HG02981 (cell line): ENCODE measurements around the gene GADD45B.
"Not testable (repeated sequence)": the region's sequence is repeated elsewhere in the genome, so short reads cannot be mapped to it uniquely, and the experiment has no call there.

Experiments
- ATAC-seq: cut with Tn5 transposase; IDR thresholded peaks from one replicate; pipeline ENCODE4 v1.9.1; 2021; ENCODE audit warnings: mild to moderate bottlenecking, moderate library complexity; ENCODE audit not compliant: unreplicated experiment

GADD45B gene

DNA sequence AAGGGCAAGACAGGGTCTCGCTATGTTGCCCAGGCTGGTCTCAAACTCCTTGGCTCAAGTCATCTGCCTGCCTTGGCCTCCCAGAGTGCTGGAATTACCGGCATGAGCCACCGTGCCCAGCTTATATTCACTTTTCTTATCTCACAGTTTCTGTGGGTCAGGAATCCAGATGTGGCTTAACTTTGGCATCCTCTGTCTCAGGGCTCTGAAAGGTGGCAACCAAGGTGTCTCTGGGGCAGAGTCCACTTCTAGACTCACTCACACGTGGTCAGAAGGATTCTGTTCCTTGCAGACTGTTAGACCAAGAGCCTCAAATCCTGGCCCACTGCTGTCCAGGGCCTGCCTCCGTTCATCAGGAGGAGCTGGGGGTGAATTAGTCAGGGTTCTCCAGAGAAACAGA is 11.5 kb upstream of the GADD45B start:
- no peak for ATAC-seq

DNA sequence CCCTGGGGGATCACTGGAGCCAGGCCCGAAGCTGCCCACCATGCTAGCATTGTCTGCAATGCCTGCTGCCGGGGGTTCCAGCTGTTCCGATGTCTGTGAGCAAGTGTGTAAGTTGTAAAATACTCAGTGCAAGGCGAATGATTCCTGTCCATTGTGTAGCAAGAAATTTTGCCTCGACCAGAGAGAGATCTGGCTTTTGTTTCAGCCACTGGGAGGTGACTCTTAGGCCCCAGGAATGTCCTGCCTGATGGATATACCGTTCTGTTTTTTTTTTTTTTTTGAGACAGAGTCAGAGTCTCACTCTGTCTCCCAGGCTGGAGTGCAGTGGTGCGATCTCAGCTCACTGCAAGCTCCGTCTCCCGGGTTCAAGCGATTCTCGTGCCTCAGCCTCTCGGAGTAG is 7.3 kb upstream of the GADD45B start:
- no peak for ATAC-seq

DNA sequence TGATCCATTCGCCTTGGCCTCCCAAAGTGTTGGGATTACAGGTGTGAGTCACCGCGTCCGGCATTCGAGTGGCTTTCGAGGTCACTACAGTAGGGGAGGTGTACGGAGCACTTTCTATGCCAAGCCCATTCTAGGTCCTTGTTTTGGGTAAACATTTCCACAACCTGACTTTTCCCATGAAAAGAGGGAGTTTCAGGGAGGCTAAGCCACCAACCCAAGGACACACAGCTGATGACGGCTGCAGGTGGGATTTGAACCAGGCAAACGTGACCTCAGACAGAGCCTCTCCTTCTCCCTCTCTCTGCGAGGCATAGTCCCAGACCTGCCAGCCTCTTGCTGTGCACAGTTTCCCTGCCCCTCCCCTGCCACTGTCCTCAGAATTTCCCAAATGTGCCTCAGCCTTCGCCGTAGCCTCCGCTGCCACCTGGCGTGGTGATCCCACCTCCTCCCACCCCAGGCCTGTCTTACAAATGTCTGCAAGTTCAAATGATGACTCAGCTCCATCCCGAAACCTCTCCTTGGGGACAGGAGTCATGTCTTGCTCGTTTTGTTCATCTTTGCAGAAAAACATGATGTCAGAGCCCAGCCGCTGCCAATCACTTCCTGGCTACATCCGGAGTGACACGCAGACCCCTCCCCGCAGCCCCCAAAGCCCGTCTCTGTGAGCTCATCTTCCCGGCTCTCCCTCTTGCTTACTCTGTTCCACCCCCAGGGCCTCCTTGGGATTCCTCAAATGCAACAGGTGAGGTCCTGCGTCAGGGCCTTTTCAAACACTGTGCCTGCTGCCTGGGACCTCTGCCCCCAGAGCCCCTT is 6.6 kb upstream of the GADD45B start:
- no peak for ATAC-seq

DNA sequence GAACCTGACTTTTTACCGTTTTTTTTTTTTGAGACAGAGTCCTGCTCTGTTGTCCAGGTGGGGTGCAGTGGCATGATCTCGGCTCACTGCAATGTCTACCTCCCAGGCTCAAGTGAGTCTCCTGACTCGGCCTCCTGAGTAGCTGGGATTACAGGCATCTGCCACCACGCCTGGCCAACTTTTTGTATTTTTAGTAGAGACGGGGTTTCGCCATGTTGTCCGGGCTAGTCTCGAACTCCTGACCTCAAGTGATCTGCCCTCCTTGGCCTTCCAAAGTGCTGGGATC is 6.1 kb upstream of the GADD45B start:
- ATAC-seq: not testable (repeated sequence)

DNA sequence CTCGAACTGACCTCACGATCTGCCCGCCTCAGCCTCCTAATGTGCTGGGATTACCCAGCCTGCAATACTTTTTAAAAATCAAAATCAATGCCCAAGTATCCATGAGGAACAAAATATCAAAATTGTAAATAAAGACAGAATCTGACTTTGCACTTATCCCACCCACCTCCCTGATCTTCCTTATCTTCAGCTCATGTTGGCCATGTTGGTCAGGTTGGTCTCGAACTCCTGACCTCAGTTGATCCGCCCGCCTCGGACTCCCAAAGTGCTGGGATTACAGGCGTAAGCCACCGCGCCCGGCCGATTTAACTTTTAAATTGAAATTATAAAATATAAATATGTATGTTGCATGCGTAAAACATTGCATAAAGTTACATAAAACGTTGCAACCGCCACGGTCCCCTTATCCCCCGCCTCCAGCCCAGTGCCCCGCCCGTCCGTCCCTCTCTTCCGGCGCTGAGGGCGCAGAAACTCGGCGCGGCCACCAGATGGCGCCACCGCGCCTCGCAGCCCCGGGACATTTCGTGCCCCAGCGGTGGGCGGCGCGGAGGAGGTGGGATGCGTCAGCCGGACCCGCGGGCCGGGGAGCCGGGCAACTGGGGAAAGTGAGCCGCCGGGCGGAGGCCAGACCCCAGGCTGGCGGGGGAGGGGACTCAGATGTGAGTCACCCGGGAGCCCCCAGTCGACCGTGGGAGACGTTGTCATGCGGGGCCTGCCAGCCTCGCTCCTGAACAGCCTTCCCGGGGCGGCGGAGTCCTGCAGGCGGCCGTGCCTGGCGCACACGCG is 1.5 kb upstream of the GADD45B start:
- ATAC-seq: no peak

DNA sequence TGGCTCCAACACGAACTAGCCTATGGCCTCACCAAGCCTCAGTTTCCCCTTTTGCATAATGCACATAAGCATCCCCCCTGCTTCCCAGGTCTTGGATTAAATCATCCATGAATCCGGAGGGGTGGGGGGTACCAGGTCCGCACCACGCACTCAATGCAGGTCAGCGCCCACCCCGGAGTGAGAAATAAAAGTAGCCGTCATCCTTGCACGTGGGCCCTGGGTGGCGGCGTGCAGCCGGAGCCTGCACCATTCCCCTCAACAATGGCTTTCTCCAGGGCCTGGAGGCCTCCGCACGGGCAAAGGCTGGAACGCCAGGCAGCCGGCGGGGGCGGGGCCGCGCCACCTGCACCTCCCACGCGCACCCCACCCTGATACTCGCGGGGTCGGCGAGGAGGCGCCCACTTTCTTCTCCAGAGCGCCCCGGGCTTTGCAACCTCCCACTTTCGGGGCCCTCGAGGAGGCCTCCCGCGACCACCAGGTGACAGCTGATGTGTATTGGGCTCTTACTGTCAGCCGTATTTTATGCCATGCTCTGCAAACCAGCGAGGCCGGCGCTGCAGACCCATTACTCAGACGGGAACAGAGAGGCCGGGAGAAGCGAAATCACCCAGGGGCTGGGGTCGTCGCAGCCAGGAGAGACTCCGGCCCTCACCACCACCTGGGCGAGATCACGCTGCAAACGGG is 767 bp upstream of the GADD45B start:
- ATAC-seq: peak; percentile 3

DNA sequence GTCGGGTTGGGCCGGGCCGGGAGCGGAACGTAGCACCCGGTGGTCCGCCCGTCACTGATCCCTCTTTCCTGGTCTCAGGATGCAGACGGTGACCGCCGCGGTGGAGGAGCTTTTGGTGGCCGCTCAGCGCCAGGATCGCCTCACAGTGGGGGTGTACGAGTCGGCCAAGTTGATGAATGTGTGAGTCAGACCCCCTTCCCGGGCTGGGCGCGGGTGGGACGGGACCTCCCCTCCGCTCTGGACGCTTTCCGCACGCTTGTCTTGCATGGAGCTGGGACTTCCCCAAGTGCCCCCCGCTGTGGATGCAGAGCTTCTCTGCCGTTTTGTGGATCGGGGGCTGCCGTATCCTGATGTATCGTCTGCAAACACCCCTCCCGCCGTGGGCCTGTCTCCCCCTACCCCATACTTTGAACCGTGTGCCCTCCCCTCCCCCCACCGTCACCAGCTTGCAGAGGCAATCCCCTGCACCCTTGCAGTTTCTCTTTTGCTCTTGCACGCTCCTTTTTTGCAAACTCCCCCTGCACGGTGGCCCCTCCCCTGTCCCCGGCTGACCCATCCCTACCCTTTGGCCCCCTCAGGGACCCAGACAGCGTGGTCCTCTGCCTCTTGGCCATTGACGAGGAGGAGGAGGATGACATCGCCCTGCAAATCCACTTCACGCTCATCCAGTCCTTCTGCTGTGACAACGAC is 669 bp downstream of the GADD45B start:
- ATAC-seq: peak; percentile 1

DNA sequence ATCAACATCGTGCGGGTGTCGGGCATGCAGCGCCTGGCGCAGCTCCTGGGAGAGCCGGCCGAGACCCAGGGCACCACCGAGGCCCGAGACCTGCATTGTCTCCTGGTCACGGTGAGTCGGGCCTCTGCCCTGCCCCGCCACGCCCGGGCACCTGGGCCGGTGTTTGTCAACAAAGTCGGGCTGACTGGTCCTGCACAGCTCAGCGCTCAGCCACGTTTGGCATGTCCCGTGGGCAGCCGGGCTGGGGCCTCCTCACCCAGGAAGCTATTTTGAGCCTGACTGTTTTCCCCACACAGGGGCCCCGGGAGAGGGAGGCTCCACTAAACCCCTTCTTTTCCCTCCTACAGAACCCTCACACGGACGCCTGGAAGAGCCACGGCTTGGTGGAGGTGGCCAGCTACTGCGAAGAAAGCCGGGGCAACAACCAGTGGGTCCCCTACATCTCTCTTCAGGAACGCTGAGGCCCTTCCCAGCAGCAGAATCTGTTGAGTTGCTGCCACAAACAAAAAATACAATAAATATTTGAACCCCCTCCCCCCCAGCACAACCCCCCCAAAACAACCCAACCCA is 1.3 kb downstream of the GADD45B start:
- ATAC-seq: no peak

DNA sequence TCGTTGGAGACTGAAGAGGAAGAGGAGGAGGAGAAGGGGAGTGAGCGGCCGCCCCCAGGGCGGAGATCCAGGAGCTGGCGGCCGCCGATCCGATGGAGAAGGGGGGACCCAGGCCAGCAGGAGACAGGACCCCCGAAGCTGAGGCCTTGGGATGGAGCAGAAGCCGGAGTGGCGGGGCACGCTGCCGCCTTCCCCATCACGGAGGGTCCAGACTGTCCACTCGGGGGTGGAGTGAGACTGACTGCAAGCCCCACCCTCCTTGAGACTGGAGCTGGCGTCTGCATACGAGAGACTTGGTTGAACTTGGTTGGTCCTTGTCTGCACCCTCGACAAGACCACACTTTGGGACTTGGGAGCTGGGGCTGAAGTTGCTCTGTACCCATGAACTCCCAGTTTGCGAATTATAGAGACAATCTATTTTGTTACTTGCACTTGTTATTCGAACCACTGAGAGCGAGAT is 1.8 kb downstream of the GADD45B start:
- ATAC-seq: no peak

DNA sequence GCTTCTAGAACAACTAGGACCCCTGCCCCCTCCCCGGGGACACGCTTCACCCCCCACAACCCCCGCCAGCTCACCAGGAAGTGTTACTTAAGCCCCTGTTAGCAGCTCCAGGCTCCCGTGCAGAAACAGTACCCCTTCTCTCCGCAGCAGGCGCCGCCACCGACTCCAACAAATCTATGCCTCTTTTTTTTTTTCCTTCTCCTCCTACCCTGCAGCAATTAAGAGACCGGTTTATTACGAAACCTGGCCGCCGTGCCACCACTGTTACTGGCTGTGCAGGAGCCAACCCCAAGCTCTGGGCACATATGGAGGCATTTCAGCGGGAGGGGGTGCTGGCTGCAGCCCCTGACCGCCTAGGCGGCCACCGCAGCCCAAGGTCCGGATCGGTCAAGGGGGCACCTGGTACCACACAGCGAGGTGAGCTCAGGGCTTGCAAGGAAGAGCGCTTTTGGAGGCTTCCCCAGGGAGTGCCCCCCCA is 2.4 kb downstream of the GADD45B start:
- no peak for ATAC-seq

DNA sequence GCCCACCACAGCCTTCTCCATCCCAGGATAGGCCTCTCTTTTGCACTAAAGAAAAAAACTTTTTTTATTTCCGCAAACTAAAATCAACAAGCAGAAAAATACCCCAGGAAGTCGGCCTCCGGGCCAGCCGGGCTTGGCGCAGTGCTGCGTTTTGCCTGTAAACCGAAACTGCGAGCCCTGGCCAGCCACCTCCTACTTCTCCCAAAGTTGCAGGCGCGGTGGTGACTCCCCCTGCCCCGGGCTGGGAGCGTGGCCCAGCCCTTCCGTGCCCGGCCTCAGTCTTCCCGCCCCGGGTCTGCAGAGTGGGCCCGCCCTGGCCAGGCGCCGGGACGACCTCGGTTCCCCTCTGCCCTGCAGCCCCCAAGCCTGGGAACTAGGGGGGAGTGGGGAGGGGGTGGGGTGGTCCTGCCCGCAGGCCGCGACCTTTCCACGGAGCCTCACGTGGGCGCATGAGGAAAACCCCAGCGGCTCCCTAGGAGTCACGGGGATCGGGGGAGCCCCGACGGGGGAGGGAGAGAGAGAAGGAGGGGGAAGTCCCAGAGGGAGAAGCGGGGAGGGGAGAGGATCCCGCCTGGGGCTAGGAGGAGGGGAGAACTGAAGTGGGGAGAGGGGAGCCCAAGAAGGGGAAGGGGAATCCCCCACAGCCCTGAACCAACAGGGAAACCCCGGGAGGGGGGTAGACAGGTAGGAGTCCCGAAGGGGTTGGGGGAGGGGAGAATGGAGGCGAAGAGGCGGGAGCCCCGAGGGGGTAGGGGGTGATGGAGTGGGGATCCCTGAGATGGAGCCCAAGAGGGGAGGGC is 3.0 kb downstream of the GADD45B start:
- no peak for ATAC-seq

DNA sequence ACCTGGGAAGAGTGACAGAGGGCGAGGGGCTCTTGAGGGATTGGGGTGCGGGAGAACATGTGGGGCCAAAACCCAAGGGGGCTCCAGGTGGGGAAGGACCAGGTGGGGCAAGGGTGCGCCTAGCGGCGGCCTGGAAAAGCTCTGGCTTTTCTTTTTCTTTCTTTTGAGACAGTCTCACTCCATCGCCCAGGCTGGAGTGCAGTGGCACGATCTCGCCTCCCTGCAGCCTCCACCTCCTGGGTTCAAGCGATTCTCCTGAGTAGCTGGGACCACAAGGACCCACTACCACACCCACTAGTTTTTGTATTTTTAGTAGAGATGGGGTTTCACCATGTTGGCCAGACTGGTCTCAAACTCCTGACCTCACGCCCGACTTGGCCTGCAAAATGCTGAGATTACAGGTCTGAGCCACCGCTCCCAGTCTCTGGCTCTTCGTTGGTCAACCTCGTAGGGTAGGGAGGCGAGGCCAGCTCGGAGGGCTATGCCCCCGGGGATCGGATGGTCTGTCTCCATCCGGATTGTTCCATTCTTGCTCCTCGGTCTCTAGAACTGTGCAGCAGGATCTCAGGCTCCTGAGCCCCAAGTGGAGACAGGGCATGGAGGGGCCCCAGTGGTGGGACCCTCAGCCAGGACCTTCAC is 3.7 kb downstream of the GADD45B start:
- ATAC-seq: no peak

DNA sequence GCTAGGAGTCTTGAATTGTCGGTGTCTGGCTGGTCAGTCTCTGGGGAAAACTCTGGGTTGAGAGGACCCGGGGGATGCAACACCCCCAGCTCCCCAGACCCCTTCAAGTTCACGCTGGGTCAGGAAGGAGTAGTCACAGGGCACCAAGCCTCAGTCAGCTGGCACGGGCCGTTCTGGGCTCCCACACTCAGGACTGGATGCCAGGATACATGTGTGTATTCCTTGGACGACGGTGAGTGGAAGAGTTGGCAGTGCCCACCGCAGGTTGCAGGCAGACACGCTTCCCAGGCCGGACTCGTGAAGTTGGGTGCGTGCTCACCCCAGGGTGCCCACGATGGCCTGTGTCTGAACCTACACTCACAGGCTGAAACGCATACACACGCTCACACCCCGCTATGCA is 5.5 kb downstream of the GADD45B start:
- ATAC-seq: no peak

DNA sequence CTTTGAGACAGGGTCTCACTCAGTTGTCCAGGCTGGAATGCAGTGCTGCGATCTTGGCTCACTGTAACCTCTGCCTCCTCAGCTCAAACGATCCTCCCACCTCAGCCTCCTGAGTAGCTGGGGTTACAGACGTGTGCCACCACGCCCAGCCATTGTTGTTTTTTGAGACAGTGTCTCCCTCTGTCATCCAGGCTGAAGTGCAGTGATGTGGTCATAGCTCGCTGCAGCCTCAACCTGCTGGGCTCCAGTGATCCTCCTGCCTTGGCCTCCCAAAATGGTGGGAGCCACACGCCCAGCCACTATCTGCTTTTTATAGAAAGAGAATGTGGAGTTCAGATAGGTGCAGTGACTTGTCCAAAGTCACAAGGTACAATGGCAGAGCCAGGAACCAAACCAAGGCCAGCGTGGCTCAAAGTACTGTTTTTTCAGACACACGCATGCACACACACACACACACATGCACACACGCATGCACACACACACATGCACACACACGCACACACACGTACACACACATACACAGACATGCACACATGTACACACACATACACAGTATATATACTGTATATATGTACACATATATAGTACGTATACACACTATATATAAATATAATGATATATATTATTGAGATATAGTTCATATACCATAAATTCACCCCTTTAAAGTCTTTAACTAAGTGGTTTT is 6.6 kb downstream of the GADD45B start:
- ATAC-seq: no peak

DNA sequence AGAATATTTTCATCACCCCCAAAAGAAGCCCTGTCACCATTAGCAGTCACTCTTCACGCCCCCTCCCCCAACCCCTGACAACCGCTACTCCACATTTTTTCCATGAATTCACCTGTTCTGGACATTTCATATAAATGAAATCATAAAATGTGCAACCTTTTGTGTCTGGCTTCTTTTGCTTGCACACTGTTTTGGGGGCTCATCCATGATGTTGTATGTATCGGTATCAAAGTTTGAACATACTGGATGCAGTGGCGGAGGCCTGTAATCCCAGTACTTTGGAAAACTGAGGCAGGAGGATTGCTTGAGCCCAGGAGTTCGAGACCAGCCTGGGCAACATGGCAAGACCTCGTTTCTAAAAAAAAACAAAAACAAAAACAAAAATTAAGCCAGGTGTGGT is 7.2 kb downstream of the GADD45B start:
- ATAC-seq: no peak

DNA sequence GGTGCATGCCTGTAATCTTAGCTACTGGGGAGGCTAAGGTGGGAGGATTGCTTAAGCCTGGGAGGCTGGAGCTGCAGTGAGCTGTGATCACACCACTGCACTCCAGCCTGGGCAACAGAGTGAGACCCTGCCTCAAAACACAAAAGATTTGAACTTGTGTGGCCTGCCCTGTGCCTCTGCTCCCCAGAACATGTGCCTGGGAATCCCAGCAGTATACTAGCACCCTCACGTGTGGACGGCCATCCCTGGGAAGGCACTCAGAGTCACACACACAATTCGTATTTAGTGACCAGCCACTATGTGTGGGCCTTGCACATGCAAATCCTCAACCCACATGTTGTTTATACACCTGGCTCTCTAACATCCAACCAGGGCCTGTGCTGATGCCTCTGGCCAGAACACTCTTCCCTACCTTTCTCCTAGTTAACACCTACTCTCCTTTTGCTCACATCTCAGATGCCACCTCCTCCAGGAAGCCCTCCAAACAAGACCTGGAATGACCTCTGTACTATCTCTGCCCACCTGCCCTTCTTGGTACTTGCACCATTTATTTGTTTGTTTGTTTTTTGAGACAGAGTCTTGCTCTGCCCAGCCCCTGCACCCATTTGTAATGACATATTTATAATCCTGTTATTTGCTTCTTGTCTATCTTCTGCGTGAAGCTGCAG is 7.7 kb downstream of the GADD45B start:
- no peak for ATAC-seq

DNA sequence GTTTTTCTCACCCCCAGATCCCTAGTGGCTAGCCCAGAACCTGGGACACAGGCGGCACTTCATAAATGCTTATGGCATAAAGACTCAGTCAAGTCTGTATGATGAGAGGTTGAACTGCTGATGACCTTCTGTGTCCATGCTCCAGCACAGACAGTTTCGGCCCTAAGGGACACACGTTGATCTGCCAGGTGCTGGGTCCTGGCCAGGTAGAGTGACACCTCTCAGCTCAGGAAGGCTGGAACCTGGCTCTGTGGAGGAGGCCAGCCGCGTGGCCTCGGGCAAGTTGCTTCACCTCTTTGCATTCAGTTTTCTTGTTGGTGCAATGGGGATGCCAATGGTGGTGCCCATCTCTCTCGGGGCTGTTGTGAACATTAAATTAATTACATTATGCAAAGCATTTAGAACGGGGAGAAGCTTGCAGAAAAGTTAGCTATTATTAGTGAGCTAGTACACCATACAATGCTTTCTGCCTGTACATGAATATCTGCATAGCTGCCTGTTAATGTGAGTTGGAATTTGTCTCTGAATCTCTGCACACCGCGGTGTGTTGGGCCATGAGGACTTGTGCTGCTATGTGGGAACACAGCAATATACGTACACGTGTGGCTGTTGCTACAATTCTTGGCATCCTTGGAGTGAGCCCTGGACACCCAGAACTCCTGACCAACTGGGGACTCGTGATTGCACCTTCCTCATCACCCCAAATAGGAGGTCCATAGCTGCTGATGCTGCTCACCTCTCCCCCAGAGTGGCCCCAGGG is 8.4 kb downstream of the GADD45B start:
- no peak for ATAC-seq

DNA sequence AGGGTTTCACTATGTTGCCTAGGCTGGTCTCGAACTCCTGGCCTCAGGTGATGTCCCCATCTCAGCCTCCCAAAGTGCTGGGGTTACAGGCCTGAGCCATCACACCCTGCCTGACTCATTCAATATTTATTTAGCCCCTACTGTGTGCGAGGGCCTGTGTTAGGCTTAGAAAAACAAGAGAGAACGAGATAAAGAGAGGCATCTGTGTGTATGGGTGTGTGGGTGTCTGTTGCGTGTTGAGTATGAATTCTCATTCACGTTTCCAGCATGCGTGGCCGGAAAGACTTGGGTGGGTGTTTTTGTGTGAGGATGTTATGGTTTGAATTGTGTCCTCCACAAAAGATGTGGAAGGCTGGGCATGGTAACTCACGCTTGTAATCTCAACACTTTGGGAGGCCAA is 9.5 kb downstream of the GADD45B start:
- ATAC-seq: no peak
